ENCODE data around the gene TNFAIP8L2. TPM values are rescaled to one million over a fixed set of nuclear protein-coding genes. Genes with fewer than 3 reads are reported as not detected.

Gene TNFAIP8L2
- 10 to 100 TPM in 2 of 5 donors, 1 to 10 TPM in 1, not detected in 2; 2.0 to 19.4 (median 15.2) TPM for total RNA-seq
- 1 to 10 TPM; 3.2 to 9.5 (median 4.1) TPM for polyA plus RNA-seq
- long read RNA-seq, donor 1, result 0 reads
- long read RNA-seq, donor 2, partial matches to known transcripts, result 0 of 1 reads
- long read RNA-seq, donor 2, other reads (novel, unspliced or antisense), result 0 of 1 reads
- long read RNA-seq, donor 3, result 0 reads
- long read RNA-seq, donor 4, result 0 reads
- long read RNA-seq, donor 5, result 0 reads
- long read RNA-seq, donor 6, result 0 reads
- long read RNA-seq, donor 7, result 0 reads
- long read RNA-seq, donor 8, result 0 reads
- long read RNA-seq, donor 9, partial matches to known transcripts, result 0 of 1 reads
- long read RNA-seq, donor 9, other reads (novel, unspliced or antisense), result 0 of 1 reads
- long read RNA-seq, donor 10, result 0 reads

DNA sequence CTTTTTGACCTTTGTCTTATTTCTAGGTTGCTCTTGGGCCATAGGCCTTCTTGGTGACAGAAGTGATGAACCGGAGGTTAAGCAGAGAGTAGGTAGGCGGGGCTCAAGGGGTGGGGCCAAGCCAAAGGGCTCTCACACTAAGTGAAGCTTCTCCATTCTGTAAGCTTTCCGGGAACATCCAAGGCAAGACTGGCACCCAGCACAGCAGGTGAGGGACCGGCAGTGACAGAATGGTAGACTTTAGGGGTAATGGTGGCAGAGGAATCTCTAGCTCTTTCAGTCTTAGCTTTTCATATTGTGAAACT is at the start of gene TNFAIP8L2:
TNFAIP8L2 (plus strand) TSS at position 135 of the 305 bp plus-strand sequence. CDS start 2,049 bp downstream, outside the sequence.
- peak; percentile 51 to 54 for DNase-seq
- WGBS, 5 donors, result 53 to 57% (median 56%) methylated on average over 4 of the region's 4 CpGs
- peaks cover 0 to 27% (median 3%) of the 10 kb centered on the region in 4 donors for H3K4me1 ChIP-seq
- H3K4me3 ChIP-seq, result peak within 1 kb of the TSS; percentile 20 to 45 (median 36)
- H3K27ac ChIP-seq, result peak within 1 kb of the TSS in 4 of 5 donors; percentile 3 to 81 (median 65)
- intact Hi-C loops (cut with DNase I; ENCODE audit: low total_unique reads), result loop anchor here (10.0 kb wide), 2 partner anchors 62 to 132 kb away; no protein-coding TSS in a partner anchor
- TF ChIP-seq POLR2A (IDR thresholded peaks at IDR 0.05) (no peak), EP300 (IDR thresholded peaks at IDR 0.05) (no peak), POLR2AphosphoS5 (IDR thresholded peaks at IDR 0.05) (no peak)
- TF ChIP-seq, protein P1, sequence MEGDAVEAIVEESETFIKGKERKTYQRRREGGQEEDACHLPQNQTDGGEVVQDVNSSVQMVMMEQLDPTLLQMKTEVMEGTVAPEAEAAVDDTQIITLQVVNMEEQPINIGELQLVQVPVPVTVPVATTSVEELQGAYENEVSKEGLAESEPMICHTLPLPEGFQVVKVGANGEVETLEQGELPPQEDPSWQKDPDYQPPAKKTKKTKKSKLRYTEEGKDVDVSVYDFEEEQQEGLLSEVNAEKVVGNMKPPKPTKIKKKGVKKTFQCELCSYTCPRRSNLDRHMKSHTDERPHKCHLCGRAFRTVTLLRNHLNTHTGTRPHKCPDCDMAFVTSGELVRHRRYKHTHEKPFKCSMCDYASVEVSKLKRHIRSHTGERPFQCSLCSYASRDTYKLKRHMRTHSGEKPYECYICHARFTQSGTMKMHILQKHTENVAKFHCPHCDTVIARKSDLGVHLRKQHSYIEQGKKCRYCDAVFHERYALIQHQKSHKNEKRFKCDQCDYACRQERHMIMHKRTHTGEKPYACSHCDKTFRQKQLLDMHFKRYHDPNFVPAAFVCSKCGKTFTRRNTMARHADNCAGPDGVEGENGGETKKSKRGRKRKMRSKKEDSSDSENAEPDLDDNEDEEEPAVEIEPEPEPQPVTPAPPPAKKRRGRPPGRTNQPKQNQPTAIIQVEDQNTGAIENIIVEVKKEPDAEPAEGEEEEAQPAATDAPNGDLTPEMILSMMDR (IDR thresholded peaks at IDR 0.05), result no peak
- H3K27me3 ChIP-seq, result no peaks in the 10 kb centered on the region
- H3K9me3 ChIP-seq, result no peaks in the 10 kb centered on the region
- peaks cover 16 to 53% (median 50%) of the 10 kb centered on the region in 4 donors for H3K36me3 ChIP-seq

DNA sequence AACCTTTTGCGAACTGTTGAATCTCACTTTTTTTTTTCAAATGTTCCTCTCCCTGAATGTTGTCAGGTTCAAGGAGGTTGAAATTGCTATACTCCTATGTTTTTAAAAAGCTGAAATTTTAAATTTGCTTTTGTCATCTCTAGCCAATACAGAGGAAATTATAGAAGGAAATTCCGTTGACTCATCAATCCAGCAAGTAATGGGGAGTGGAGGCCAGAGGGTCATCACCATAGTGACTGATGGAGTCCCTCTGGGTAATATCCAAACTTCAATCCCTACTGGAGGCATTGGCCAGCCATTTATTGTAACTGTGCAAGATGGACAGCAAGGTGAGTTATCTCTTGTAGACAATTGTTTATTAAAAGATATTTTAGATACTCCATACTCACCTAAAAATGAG is 49.6 kb upstream of the TNFAIP8L2 start:
- Histone ChIP-seq H3K4me3 (no peak overlapping the region), H3K36me3 (peaks cover 12 to 74% (median 65%) of the 10 kb centered on the region in 4 donors)

DNA sequence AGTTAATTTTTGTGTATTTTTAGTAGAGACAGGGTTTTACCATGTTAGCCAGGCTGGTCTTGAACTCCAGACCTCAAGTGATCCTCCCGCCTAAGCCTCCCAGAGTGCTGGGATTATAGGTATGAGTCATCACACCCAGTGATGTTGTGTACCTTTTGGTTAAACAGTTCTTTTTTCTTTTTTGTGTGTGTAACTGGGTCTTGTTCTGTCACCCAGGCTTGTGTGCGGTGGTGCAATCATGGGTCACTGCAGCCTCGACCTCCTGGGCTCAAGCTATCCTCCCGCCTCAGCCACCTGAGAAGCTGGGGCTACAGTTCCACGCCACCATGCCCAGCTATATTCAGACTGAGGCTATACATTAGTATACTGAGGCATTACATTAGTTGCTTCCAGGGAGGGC is 48.1 kb upstream of the TNFAIP8L2 start:
- Histone ChIP-seq H3K4me3 (no peak overlapping the region), H3K36me3 (peaks cover 12 to 68% (median 60%) of the 10 kb centered on the region in 4 donors), H3K27me3 (no peaks in the 10 kb centered on the region), H3K27ac (no peak overlapping the region), H3K9me3 (no peaks in the 10 kb centered on the region), H3K4me1 (no peaks in the 10 kb centered on the region)
- DNase-seq, result no peak
- intact Hi-C loops (cut with DNase I; ENCODE audit: low total_unique reads), result no loop called here
- 90 to 94% (median 93%) methylated on average over 5 of the region's 5 CpGs for WGBS, 5 donors
- TF ChIP-seq EP300 (IDR thresholded peaks at IDR 0.05) (no peak), POLR2A (IDR thresholded peaks at IDR 0.05) (no peak), POLR2AphosphoS5 (IDR thresholded peaks at IDR 0.05) (no peak)
- TF ChIP-seq, protein P1 (IDR thresholded peaks at IDR 0.05), result no peak

More for the DNA sequence above, 49.6 kb upstream of the TNFAIP8L2 start:
- Histone ChIP-seq H3K27ac (no peak overlapping the region), H3K27me3 (no peaks in the 10 kb centered on the region), H3K9me3 (no peaks in the 10 kb centered on the region), H3K4me1 (no peaks in the 10 kb centered on the region)
- 59 to 75% (median 70%) methylated on average over 2 of the region's 2 CpGs for WGBS, 5 donors
- TF ChIP-seq POLR2A (IDR thresholded peaks at IDR 0.05), result no peak
- TF ChIP-seq POLR2AphosphoS5 (IDR thresholded peaks at IDR 0.05), result no peak
- TF ChIP-seq, protein P1 (IDR thresholded peaks at IDR 0.05), result no peak
- no peak for TF ChIP-seq EP300 (IDR thresholded peaks at IDR 0.05)
- DNase-seq, result peak in 1 of 2 donors; percentile 7
- intact Hi-C loops (cut with DNase I; ENCODE audit: low total_unique reads), result no loop called here

DNA sequence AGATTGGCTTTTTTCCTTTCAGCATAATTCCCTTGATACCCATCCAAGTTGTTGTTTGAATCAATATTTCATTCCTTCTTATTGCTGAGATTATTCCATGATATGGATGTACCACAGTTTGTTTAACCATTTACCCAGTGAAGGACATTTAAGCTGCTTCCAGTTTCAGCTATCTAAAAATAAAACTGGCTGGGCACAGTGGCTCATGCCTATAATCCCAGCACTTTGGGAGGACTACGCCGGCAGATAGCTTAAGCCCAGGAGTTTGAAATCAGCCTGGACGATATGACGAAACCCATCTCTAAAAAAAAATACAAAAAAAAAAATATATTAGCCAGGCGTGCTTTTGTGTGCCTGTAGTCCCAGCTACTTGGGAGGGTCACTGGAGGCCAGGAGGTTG is 42.6 kb upstream of the TNFAIP8L2 start:
- peaks cover 6 to 75% (median 65%) of the 10 kb centered on the region in 4 donors for H3K36me3 ChIP-seq
- no peak for DNase-seq
- WGBS, 5 donors, result 94 to 98% (median 96%) methylated on average over 5 of the region's 5 CpGs
- H3K27ac ChIP-seq, result no peak overlapping the region
- H3K27me3 ChIP-seq, result no peaks in the 10 kb centered on the region
- no peak for TF ChIP-seq POLR2AphosphoS5 (IDR thresholded peaks at IDR 0.05)
- no peak for TF ChIP-seq POLR2A (IDR thresholded peaks at IDR 0.05)
- TF ChIP-seq EP300 (IDR thresholded peaks at IDR 0.05), result no peak
- TF ChIP-seq, protein P1 (IDR thresholded peaks at IDR 0.05), result no peak
- H3K4me3 ChIP-seq, result no peak overlapping the region
- H3K9me3 ChIP-seq, result no peaks in the 10 kb centered on the region
- H3K4me1 ChIP-seq, result no peaks in the 10 kb centered on the region
- intact Hi-C loops (cut with DNase I; ENCODE audit: low total_unique reads), result no loop called here

Measured in stomach (tissue), 19 donors.